ENCODE results near the gene CALML5.

The CALML5 gene

GRCh38 chr10:5538892-5539651 is 39.7 kb upstream of the CALML5 start (continued):
- TF ChIP-seq ZNF76 (tag by site-specific recombination; IDR thresholded peaks at IDR 0.05; ENCODE audit: borderline replicate concordance, low read depth) (no peak), ZSCAN23 (tag by site-specific recombination; IDR thresholded peaks at IDR 0.05) (no peak), GLIS2 (tag by site-specific recombination; IDR thresholded peaks at IDR 0.05) (no peak), KLF16 (tag by site-specific recombination; IDR thresholded peaks at IDR 0.05) (no peak), ZNF600 (tag by site-specific recombination; IDR thresholded peaks at IDR 0.05) (no peak)

GRCh38 chr10:5538446-5538845 is 39.1 kb upstream of the CALML5 start:
- TF ChIP-seq ZFP3 (tag by site-specific recombination; IDR thresholded peaks at IDR 0.05; ENCODE audit: low read depth) (no peak), ZNF423 (tag by site-specific recombination; IDR thresholded peaks at IDR 0.05) (no peak), BCL11B (tag by site-specific recombination; IDR thresholded peaks at IDR 0.05; ENCODE audit: low read depth) (no peak), ZNF398 (tag by site-specific recombination; IDR thresholded peaks at IDR 0.05) (no peak), PRDM6 (tag by site-specific recombination; IDR thresholded peaks at IDR 0.05) (no peak), HOXD13 (CRISPR knock-in tag; IDR thresholded peaks at IDR 0.05; ENCODE audit: borderline replicate concordance) (no peak), ZNF626 (tag by site-specific recombination; IDR thresholded peaks at IDR 0.05) (no peak), ZNF629 (tag by site-specific recombination; IDR thresholded peaks at IDR 0.05) (no peak), ZNF677 (tag by site-specific recombination; IDR thresholded peaks at IDR 0.05) (no peak), ZNF830 (tag by site-specific recombination; IDR thresholded peaks at IDR 0.05; ENCODE audit: low read depth) (no peak), ZNF184 (tag by site-specific recombination; IDR thresholded peaks at IDR 0.05) (no peak), SCRT2 (tag by site-specific recombination; IDR thresholded peaks at IDR 0.05) (no peak), ZNF623 (tag by site-specific recombination; IDR thresholded peaks at IDR 0.05) (no peak), GLI4 (tag by site-specific recombination; IDR thresholded peaks at IDR 0.05) (no peak), ZNF146 (tag by site-specific recombination; IDR thresholded peaks at IDR 0.05) (no peak), ZBTB21 (tag by site-specific recombination; IDR thresholded peaks at IDR 0.05) (no peak), ZNF747 (tag by site-specific recombination; IDR thresholded peaks at IDR 0.05) (no peak), ZNF473 (tag by site-specific recombination; IDR thresholded peaks at IDR 0.05) (no peak)
- no peak overlapping the region for H3K27ac ChIP-seq (ENCODE audit: extremely low read depth, low read depth, low read length)
- H3K36me3 ChIP-seq (ENCODE audit: control insufficient read depth in 2 of 2, insufficient read depth in 1 of 2, low read length in 2 of 2) = no peaks in the 10 kb centered on the region
- ChIA-PET POLR2A (no interaction called here), CTCF (interaction anchor here (0.7 to 1.7 kb wide), 3 partner anchors 54 to 593 kb away, joined by 3 to 4 read pairs (median 4); no protein-coding TSS in a partner anchor)
- no peak overlapping the region for H3K4me3 ChIP-seq (ENCODE audit: low read depth, low read length)
- H3K4me1 ChIP-seq (ENCODE audit: control insufficient read depth, insufficient read depth, low read length) = peaks cover 4% of the 10 kb centered on the region; the same call in 1 of the 2 replicates
- no peaks in the 10 kb centered on the region for H3K9me3 ChIP-seq (ENCODE audit: control insufficient read depth, insufficient read depth, low read depth, low read length)
